ENCODE results near the gene TNRC6B.

DNA sequence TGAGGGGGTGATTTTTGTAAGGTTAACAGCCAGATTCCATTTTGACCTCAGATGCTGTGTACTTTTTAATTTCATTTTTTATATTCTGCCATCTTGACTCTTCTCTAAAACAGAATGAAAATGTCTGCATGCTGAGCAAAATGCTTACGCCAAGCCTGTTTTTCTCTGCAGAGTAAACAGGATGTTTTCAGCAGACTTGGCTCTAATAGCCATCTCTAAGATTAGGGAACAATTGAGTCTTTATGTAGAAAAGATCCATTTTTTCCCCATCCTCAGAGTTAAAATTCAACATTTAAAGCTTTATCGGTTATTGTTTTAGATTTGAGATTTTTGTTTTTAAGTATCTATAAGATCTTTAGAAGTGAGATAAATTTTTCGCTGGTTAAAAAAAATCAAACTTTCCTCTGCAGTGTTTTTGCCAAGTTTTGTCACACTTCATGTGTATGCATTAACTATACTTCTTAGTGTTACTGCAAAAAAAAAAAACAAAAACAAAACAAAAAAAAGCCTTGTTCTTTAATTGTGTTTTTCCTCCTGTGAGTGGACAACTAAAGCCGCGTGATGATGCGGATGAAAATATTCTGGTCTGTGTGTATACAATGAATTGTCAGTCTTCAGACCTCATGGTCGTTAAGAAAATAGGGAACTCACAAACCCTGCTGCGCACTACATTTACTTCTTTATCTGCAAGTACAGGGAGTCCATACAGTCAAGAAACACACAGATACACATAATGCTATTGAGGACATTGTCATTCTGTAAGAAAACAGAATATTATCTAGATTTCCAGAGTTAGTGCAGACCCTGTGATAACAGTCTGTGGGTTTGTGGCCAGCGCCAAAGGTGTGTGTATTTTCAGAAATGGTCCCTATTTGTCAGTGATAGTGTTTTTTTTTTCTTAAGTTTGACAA, 151.1 kb downstream of the TNRC6B start:
- TF ChIP-seq, protein P1, sequence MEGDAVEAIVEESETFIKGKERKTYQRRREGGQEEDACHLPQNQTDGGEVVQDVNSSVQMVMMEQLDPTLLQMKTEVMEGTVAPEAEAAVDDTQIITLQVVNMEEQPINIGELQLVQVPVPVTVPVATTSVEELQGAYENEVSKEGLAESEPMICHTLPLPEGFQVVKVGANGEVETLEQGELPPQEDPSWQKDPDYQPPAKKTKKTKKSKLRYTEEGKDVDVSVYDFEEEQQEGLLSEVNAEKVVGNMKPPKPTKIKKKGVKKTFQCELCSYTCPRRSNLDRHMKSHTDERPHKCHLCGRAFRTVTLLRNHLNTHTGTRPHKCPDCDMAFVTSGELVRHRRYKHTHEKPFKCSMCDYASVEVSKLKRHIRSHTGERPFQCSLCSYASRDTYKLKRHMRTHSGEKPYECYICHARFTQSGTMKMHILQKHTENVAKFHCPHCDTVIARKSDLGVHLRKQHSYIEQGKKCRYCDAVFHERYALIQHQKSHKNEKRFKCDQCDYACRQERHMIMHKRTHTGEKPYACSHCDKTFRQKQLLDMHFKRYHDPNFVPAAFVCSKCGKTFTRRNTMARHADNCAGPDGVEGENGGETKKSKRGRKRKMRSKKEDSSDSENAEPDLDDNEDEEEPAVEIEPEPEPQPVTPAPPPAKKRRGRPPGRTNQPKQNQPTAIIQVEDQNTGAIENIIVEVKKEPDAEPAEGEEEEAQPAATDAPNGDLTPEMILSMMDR (conservative IDR thresholded peaks at IDR 0.05; ENCODE audit: low read depth, low read length): no peak
- TF ChIP-seq EZH2 (IDR thresholded peaks at IDR 0.05; ENCODE audit: borderline replicate concordance, low read depth, low read length, poor library complexity, severe bottlenecking): no peak
